Parathyroid adenoma (tissue), 2 donors: ENCODE data around the gene UTF1.

Experiments
- H2AFZ ChIP-seq: fragments of 300-600 bp; sonication (generic); one replicate; pipeline ENCODE4 v1.7.0; 2017; ENCODE audit warnings: antibody characterized with exemption, mild to moderate bottlenecking
- H3K27ac ChIP-seq: fragments of 300-600 bp; sonication (generic); one replicate; pipeline ENCODE4 v1.7.0; 2017
- H3K27me3 ChIP-seq: fragments of 300-600 bp; sonication (generic); one replicate; pipeline ENCODE4 v1.7.0; 2017; ENCODE audit warnings: low read length; ENCODE audit not compliant: control insufficient read depth, insufficient read depth
- H3K36me3 ChIP-seq: fragments of 300-600 bp; sonication (generic); one replicate; pipeline ENCODE4 v1.7.0; 2017; ENCODE audit warnings: low read length; ENCODE audit not compliant: control insufficient read depth, insufficient read depth
- H3K4me1 ChIP-seq: fragments of 300-600 bp; sonication (generic); one replicate; pipeline ENCODE4 v1.7.0; 2017; ENCODE audit warnings: control low read depth
- H3K4me2 ChIP-seq: fragments of 300-600 bp; sonication (generic); one replicate; pipeline ENCODE4 v1.7.0; 2017; ENCODE audit warnings: low read length
- H3K4me3 ChIP-seq: fragments of 300-600 bp; sonication (generic); one replicate; pipeline ENCODE4 v1.7.0; 2017; ENCODE audit warnings: low read depth, low read length
- H3K79me2 ChIP-seq: fragments of 300-600 bp; sonication (generic); one replicate; pipeline ENCODE4 v1.7.0; 2017; ENCODE audit warnings: control low read depth
- H3K9ac ChIP-seq: fragments of 300-600 bp; sonication (generic); one replicate; pipeline ENCODE4 v1.7.0; 2017; ENCODE audit warnings: mild to moderate bottlenecking
- H3K9me3 ChIP-seq: fragments of 300-600 bp; sonication (generic); one replicate; pipeline ENCODE4 v1.7.0; 2017; ENCODE audit warnings: low read length; ENCODE audit not compliant: control insufficient read depth
- CTCF ChIP-seq: fragments of 300-600 bp; sonication (generic); IDR thresholded peaks from one replicate; pipeline ENCODE4 v1.7.0; 2017; ENCODE audit warnings: antibody characterized with exemption, mild to moderate bottlenecking
- donor health status: primary hyperparathyroidism.

UTF1 gene

GRCh38 chr10:133183646-133184378 is 46.2 kb upstream of the UTF1 start:
- Histone ChIP-seq H2AFZ (no peak overlapping the region), H3K36me3 (no peaks in the 10 kb centered on the region), H3K27me3 (no peaks in the 10 kb centered on the region)

GRCh38 chr10:133184591-133185244 is 45.3 kb upstream of the UTF1 start:
- TF ChIP-seq CTCF: no peak
- no peaks in the 10 kb centered on the region for H3K27me3 ChIP-seq
- no peak overlapping the region for H3K9ac ChIP-seq
- no peak overlapping the region for H3K4me3 ChIP-seq
- H3K79me2 ChIP-seq: no peaks in the 10 kb centered on the region
- no peak overlapping the region for H3K4me2 ChIP-seq
- no peaks in the 10 kb centered on the region for H3K4me1 ChIP-seq
- H2AFZ ChIP-seq: no peak overlapping the region
- H3K27ac ChIP-seq: no peak overlapping the region
- no peaks in the 10 kb centered on the region for H3K9me3 ChIP-seq
- H3K36me3 ChIP-seq: no peaks in the 10 kb centered on the region

More at GRCh38 chr10:133183646-133184378, 46.2 kb upstream of the UTF1 start:
- no peak overlapping the region for H3K4me2 ChIP-seq
- H3K4me3 ChIP-seq: no peak overlapping the region
- H3K4me1 ChIP-seq: no peaks in the 10 kb centered on the region
- H3K9me3 ChIP-seq: no peaks in the 10 kb centered on the region
- no peak overlapping the region for H3K27ac ChIP-seq
- H3K79me2 ChIP-seq: no peaks in the 10 kb centered on the region
- TF ChIP-seq CTCF: no peak
- no peak overlapping the region for H3K9ac ChIP-seq

- no peak overlapping the region for H3K4me3 ChIP-seq
- H3K27ac ChIP-seq: no peak overlapping the region
- no peaks in the 10 kb centered on the region for H3K9me3 ChIP-seq
- H3K4me1 ChIP-seq: no peaks in the 10 kb centered on the region
- H3K79me2 ChIP-seq: no peaks in the 10 kb centered on the region
- H3K9ac ChIP-seq: no peak overlapping the region
- no peaks in the 10 kb centered on the region for H3K27me3 ChIP-seq
- H2AFZ ChIP-seq: no peak overlapping the region
- no peaks in the 10 kb centered on the region for H3K36me3 ChIP-seq
- TF ChIP-seq CTCF: no peak
- H3K4me2 ChIP-seq: no peak overlapping the region
Observed at GRCh38 chr10:133185421-133185820, 44.6 kb upstream of the UTF1 start.

GRCh38 chr10:133185916-133186315 is 44.1 kb upstream of the UTF1 start:
- H3K9me3 ChIP-seq: no peaks in the 10 kb centered on the region
- H3K9ac ChIP-seq: no peak overlapping the region
- H3K36me3 ChIP-seq: no peaks in the 10 kb centered on the region
- no peaks in the 10 kb centered on the region for H3K79me2 ChIP-seq
- H3K4me1 ChIP-seq: no peaks in the 10 kb centered on the region
- H3K27ac ChIP-seq: no peak overlapping the region
- H2AFZ ChIP-seq: no peak overlapping the region
- H3K4me2 ChIP-seq: no peak overlapping the region
- no peaks in the 10 kb centered on the region for H3K27me3 ChIP-seq
- TF ChIP-seq CTCF: no peak
- no peak overlapping the region for H3K4me3 ChIP-seq
